HepG2 (cell line): ENCODE data around the gene AKR1C4. TPM values are rescaled to one million over a fixed set of nuclear protein-coding genes. Genes with fewer than 3 reads are reported as not detected.

Experiments
- ATF7-NPFF ChIP-seq: sonication (generic); formaldehyde crosslinking; IDR thresholded peaks from 2 replicates; pipeline ENCODE4 v1.8.1; 2023; ENCODE audit warnings: mild to moderate bottlenecking, low read depth, missing genetic modification reagents, moderate library complexity
- CBX1 ChIP-seq: IDR thresholded peaks from one replicate; pipeline ENCODE4 v1.6.1; 2016; ENCODE audit warnings: antibody characterized with exemption, low read depth
- GTF2F1 ChIP-seq: fragments of 150-350 bp; IDR thresholded peaks from 2 replicates; pipeline ENCODE4 v1.6.1; 2014; ENCODE audit warnings: low read length
- MTF2 ChIP-seq: sonication (generic); formaldehyde crosslinking; IDR thresholded peaks from 2 replicates; pipeline ENCODE4 v1.5.0; 2020; ENCODE audit warnings: missing genetic modification reagents, borderline replicate concordance
- PCBP1 ChIP-seq: fragments of 200-400 bp; formaldehyde crosslinking; IDR thresholded peaks from 2 replicates; pipeline ENCODE4 v1.6.1; 2017; ENCODE audit warnings: mild to moderate bottlenecking, low read depth, low read length, borderline replicate concordance
- PLRG1 ChIP-seq: fragments of 450-650 bp; conservative IDR thresholded peaks from 2 replicates; pipeline ENCODE4 v1.6.1; 2016
- TRIM24 ChIP-seq: sonication (generic); formaldehyde crosslinking; IDR thresholded peaks from 2 replicates; pipeline ENCODE4 v1.8.0; 2022; ENCODE audit warnings: mild to moderate bottlenecking, missing genetic modification reagents
- U2AF2 ChIP-seq: fragments of 200-400 bp; formaldehyde crosslinking; IDR thresholded peaks from 2 replicates; pipeline ENCODE4 v1.6.1; 2017; ENCODE audit warnings: low read depth, mild to moderate bottlenecking, low read length
- ZBTB7B ChIP-seq: sonication (generic); formaldehyde crosslinking; IDR thresholded peaks from 2 replicates; pipeline ENCODE4 v1.4.0; 2020; ENCODE audit warnings: missing genetic modification reagents
- ZFYVE20 ChIP-seq: sonication (generic); formaldehyde crosslinking; IDR thresholded peaks from 2 replicates; pipeline ENCODE4 v1.8.0; 2023; ENCODE audit warnings: low read depth, mild to moderate bottlenecking, moderate library complexity, missing genetic modification reagents, borderline replicate concordance
- ZKSCAN5 ChIP-seq: sonication (generic); formaldehyde crosslinking; IDR thresholded peaks from 2 replicates; pipeline ENCODE4 v1.5.1; 2020; ENCODE audit warnings: mild to moderate bottlenecking, missing genetic modification reagents
- ZNF383 ChIP-seq: sonication (generic); formaldehyde crosslinking; IDR thresholded peaks from 2 replicates; pipeline ENCODE4 v1.4.0; 2020; ENCODE audit warnings: missing genetic modification reagents, mild to moderate bottlenecking, borderline replicate concordance
- ZNF446 ChIP-seq: sonication (generic); formaldehyde crosslinking; IDR thresholded peaks from 2 replicates; pipeline ENCODE4 v1.5.0; 2020; ENCODE audit warnings: mild to moderate bottlenecking, missing genetic modification reagents
- ZNF484 ChIP-seq: sonication (generic); formaldehyde crosslinking; IDR thresholded peaks from 2 replicates; pipeline ENCODE4 v1.5.1; 2020; ENCODE audit warnings: mild to moderate bottlenecking, low read depth, missing genetic modification reagents, borderline replicate concordance
- ZNF547 ChIP-seq: sonication (generic); formaldehyde crosslinking; IDR thresholded peaks from 2 replicates; pipeline ENCODE4 v1.5.1; 2020; ENCODE audit warnings: mild to moderate bottlenecking, missing genetic modification reagents
- ZNF605 ChIP-seq: sonication (generic); formaldehyde crosslinking; IDR thresholded peaks from 2 replicates; pipeline ENCODE4 v1.8.0; 2022; ENCODE audit warnings: mild to moderate bottlenecking, missing genetic modification reagents
- ZNF674 ChIP-seq: sonication (generic); formaldehyde crosslinking; IDR thresholded peaks from 2 replicates; pipeline ENCODE4 v1.5.0; 2020; ENCODE audit warnings: low read depth, mild to moderate bottlenecking, missing genetic modification reagents
- ZNF788 ChIP-seq: sonication (generic); formaldehyde crosslinking; IDR thresholded peaks from 2 replicates; pipeline ENCODE4 v1.5.0; 2020; ENCODE audit warnings: mild to moderate bottlenecking, missing genetic modification reagents, borderline replicate concordance
- polyA plus RNA-seq, 8 experiments: library from polyadenylated mRNA; depleted of rRNA in 3 of 8; stranded (reverse) in 7 of 8; unstranded in 1 of 8; fragments of >200 nt; fragmentation: Illumina TruSeq in 4 of 8; extraction: Trizol in 4 of 8; gene quantifications; 2 replicates each; pipeline versions ENCODE4 v1.2.1 to v1.2.3, GENCODE V29; 2011 to 2016; ENCODE audit warnings: low read depth in 4 of 8, missing spikeins in 1 of 8, mixed read lengths in 1 of 8; ENCODE audit not compliant: insufficient read depth in 1 of 8
- total RNA-seq, 5 experiments: library from RNA; depleted of rRNA; stranded (reverse); fragments of >200 nt; fragmentation: Illumina TruSeq; extraction: Trizol; gene quantifications; 2 replicates each; pipeline ENCODE4 v1.2.3, GENCODE V29; 2016; ENCODE audit warnings: low read depth in 1 of 5
- TF ChIP-seq, protein P1 (sequence below): sonication (generic); formaldehyde crosslinking; conservative IDR thresholded peaks from 2 replicates; pipeline ENCODE4 v1.8.0; 2022; ENCODE audit warnings: mild to moderate bottlenecking, moderate library complexity, missing genetic modification reagents
- TF ChIP-seq, protein P2 (sequence below): sonication (generic); formaldehyde crosslinking; IDR thresholded peaks from 2 replicates; pipeline ENCODE4 v1.4.0; 2020; ENCODE audit warnings: missing genetic modification reagents, borderline replicate concordance
- TF ChIP-seq, protein P3 (sequence below): sonication (generic); formaldehyde crosslinking; IDR thresholded peaks from 2 replicates; pipeline ENCODE4 v1.5.0; 2020; ENCODE audit warnings: missing genetic modification reagents
- TF ChIP-seq, protein P4 (sequence below): sonication (generic); formaldehyde crosslinking; IDR thresholded peaks from 2 replicates; pipeline ENCODE4 v1.8.0; 2022; ENCODE audit warnings: mild to moderate bottlenecking, missing genetic modification reagents, moderate library complexity
- TF ChIP-seq, protein P5 (sequence below): sonication (generic); formaldehyde crosslinking; IDR thresholded peaks from 2 replicates; pipeline ENCODE4 v1.4.0; 2020; ENCODE audit warnings: mild to moderate bottlenecking, low read depth, missing genetic modification reagents

AKR1C4 gene
- total and polyA plus RNA-seq, 2 of the 13 experiments (the other 11 are each of a cell fraction or from before 2014, with no cell fraction given), result 0.18 to 1.3 TPM

DNA sequence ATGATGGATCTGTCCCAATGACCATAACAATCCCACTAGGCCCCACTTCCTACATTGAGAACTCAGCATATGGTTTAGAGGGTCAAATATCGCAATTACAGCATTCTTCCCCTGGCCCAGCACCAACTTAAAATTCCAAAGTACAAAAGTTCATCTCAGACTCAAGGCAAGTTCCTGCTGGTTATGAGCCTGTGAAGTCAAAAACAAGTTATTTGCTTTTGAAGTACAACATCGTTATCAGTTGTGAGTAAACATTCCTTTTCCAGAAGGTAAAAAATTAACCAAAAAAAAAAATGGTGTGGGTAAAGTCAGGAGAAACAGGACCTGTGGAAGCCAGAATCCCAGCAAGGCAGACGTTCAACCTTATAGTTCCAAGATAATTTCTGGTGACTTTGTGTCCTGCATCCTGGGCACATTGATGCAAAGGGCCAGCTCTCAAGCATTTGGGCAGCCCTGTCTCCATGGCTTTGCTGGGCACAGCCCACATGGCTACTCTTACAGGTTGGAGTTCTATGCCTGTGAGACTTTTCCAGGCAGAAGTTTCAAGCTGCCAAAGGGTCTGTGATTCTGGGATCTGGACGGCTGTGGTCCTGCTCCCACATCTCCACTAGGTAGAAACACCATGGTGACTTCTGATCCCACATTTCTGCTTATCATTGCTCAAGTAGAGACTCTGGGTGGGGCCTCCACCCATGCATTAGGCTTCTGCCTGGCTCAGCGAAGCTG lies 49.2 kb upstream of the AKR1C4 start (continued):
- no peak for TF ChIP-seq ZNF484 (CRISPR knock-in tag)
- no peak for TF ChIP-seq U2AF2
- no peak for TF ChIP-seq CBX1
- TF ChIP-seq, protein P1, sequence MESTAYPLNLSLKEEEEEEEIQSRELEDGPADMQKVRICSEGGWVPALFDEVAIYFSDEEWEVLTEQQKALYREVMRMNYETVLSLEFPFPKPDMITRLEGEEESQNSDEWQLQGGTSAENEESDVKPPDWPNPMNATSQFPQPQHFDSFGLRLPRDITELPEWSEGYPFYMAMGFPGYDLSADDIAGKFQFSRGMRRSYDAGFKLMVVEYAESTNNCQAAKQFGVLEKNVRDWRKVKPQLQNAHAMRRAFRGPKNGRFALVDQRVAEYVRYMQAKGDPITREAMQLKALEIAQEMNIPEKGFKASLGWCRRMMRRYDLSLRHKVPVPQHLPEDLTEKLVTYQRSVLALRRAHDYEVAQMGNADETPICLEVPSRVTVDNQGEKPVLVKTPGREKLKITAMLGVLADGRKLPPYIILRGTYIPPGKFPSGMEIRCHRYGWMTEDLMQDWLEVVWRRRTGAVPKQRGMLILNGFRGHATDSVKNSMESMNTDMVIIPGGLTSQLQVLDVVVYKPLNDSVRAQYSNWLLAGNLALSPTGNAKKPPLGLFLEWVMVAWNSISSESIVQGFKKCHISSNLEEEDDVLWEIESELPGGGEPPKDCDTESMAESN (CRISPR knock-in tag), result peak; percentile 73; the same call in 1 of the 2 replicates
- TF ChIP-seq, protein P2, sequence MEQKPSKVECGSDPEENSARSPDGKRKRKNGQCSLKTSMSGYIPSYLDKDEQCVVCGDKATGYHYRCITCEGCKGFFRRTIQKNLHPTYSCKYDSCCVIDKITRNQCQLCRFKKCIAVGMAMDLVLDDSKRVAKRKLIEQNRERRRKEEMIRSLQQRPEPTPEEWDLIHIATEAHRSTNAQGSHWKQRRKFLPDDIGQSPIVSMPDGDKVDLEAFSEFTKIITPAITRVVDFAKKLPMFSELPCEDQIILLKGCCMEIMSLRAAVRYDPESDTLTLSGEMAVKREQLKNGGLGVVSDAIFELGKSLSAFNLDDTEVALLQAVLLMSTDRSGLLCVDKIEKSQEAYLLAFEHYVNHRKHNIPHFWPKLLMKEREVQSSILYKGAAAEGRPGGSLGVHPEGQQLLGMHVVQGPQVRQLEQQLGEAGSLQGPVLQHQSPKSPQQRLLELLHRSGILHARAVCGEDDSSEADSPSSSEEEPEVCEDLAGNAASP (CRISPR knock-in tag), result peak; percentile 91
- no peak for TF ChIP-seq ZNF383 (CRISPR knock-in tag)
- TF ChIP-seq ZNF674, result no peak
- TF ChIP-seq PCBP1, result no peak
- TF ChIP-seq, protein P3, sequence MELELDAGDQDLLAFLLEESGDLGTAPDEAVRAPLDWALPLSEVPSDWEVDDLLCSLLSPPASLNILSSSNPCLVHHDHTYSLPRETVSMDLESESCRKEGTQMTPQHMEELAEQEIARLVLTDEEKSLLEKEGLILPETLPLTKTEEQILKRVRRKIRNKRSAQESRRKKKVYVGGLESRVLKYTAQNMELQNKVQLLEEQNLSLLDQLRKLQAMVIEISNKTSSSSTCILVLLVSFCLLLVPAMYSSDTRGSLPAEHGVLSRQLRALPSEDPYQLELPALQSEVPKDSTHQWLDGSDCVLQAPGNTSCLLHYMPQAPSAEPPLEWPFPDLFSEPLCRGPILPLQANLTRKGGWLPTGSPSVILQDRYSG (CRISPR knock-in tag), result no peak
- 0 out of 2 replicates have a peak, but pooled peaks have one; percentile 38 for TF ChIP-seq ATF7-NPFF
- TF ChIP-seq MTF2, result no peak
- peak; percentile 90 for TF ChIP-seq ZNF605 (CRISPR knock-in tag)
- no peak for TF ChIP-seq GTF2F1
- TF ChIP-seq PLRG1, result no peak
- TF ChIP-seq ZNF446 (CRISPR knock-in tag), result no peak
- peak; percentile 67; the same call in 1 of the 2 replicates for TF ChIP-seq ZNF547 (CRISPR knock-in tag)
- no peak for TF ChIP-seq TRIM24 (CRISPR knock-in tag)
- TF ChIP-seq, protein P4, sequence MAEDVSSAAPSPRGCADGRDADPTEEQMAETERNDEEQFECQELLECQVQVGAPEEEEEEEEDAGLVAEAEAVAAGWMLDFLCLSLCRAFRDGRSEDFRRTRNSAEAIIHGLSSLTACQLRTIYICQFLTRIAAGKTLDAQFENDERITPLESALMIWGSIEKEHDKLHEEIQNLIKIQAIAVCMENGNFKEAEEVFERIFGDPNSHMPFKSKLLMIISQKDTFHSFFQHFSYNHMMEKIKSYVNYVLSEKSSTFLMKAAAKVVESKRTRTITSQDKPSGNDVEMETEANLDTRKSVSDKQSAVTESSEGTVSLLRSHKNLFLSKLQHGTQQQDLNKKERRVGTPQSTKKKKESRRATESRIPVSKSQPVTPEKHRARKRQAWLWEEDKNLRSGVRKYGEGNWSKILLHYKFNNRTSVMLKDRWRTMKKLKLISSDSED (CRISPR knock-in tag), result no peak
- no peak; the same call in 1 of the 2 replicates for TF ChIP-seq ZNF788 (CRISPR knock-in tag)
- no peak for TF ChIP-seq ZFYVE20 (CRISPR knock-in tag)
- TF ChIP-seq ZBTB7B, result peak; percentile 72
- no peak for TF ChIP-seq ZKSCAN5 (CRISPR knock-in tag)
- TF ChIP-seq, protein P5, sequence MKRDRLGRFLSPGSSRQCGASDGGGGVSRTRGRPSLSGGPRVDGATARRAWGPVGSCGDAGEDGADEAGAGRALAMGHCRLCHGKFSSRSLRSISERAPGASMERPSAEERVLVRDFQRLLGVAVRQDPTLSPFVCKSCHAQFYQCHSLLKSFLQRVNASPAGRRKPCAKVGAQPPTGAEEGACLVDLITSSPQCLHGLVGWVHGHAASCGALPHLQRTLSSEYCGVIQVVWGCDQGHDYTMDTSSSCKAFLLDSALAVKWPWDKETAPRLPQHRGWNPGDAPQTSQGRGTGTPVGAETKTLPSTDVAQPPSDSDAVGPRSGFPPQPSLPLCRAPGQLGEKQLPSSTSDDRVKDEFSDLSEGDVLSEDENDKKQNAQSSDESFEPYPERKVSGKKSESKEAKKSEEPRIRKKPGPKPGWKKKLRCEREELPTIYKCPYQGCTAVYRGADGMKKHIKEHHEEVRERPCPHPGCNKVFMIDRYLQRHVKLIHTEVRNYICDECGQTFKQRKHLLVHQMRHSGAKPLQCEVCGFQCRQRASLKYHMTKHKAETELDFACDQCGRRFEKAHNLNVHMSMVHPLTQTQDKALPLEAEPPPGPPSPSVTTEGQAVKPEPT, result no peak; the same call in none of the 2 replicates
